Ramos (cell line): ENCODE results near the gene ZNF182.
"Not testable (repeated sequence)": the region's sequence is repeated elsewhere in the genome, so short reads cannot be mapped to it uniquely, and the experiment has no call there.

Experiments
- in situ Hi-C: fragments of 300-500 bp; cut with MboI; formaldehyde crosslinking; loops from one replicate; pipeline ENCODE4 v1.14.3; 2022; ENCODE audit warnings: low sequenced_read_pairs; ENCODE audit not compliant: unreplicated experiment

The ZNF182 gene

DNA sequence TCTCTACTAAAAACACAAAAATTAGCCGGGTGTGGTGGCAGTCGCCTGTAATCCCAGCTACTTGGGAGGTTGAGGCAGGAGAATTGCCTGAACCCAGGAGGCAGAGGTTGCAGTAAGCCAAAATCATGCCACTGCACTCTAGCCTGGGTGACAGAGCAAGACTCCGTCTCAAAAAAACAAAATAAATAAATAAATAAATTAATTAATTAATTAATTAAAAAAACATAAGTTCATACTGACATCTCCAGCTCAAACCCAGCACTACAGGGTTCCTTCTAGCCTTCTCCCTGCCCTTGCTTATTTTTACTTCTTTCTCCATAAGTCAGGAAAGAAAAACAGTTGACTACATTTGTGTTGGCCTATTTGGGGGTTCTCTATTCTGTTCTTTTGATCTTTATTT, 71.8 kb downstream of the ZNF182 start:
- in situ Hi-C loops = not testable (repeated sequence)

DNA sequence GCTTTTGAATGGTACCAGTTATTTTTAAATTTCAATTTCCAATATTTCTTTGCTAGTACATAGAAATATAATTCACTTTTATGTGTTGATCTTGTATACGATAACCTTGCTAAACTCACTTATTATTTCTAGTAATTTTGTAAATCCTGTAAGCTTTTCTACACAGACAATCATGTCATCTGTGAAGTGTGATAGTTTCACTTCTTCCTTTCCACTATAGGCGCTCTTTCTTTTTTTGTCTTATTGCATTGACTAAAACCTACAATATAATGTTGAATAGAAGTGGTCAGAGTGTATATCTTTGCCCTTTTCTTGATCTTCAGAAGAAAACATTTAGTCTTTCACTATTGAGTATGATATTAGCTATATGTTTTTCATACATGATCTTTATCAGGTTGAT, 76.6 kb downstream of the ZNF182 start:
- in situ Hi-C loops = no loop called here
